K562 (cell line): ENCODE data around the gene DGCR6L. TPM values are rescaled to one million over a fixed set of nuclear protein-coding genes. Genes with fewer than 3 reads are reported as not detected.
"Not testable (repeated sequence)": the region's sequence is repeated elsewhere in the genome, so short reads cannot be mapped to it uniquely, and the experiment has no call there.

ENCODE experiments used
- ATAC-seq: fragments of 200-7000 bp; cut with Tn5 transposase; 3 replicates; pipeline ENCODE4 v1.9.1; 2020; ENCODE audit warnings: moderate library complexity
- BruUV-seq: library from RNA; stranded (reverse); fragments of 400-500 nt; replicated peaks from 2 replicates; lab custom pipeline; 2021; lab: Mats Ljungman, UMichigan
- CTCF ChIA-PET: fragments of 300-600 bp; formaldehyde crosslinking; extraction: SDS; loops from one replicate; lab custom pipeline; 2021; ENCODE audit warnings: low intra/inter-chr PET ratio; lab: Yijun Ruan, JAX
- POLR2A ChIA-PET: fragments of 300-600, 350-650 bp; sonication (Branson Sonifier 250); formaldehyde crosslinking; extraction: SDS; loops from one replicate; lab custom pipeline; 2021; ENCODE audit warnings: antibody characterized with exemption, inconsistent platforms; lab: Yijun Ruan, JAX
- DNase-seq, 4 experiments: peaks; one replicate each; pipeline versions ENCODE4 v3.0.0 to v3.0.0-alpha.2; 2011 to 2018; ENCODE audit warnings: low spot score in 3 of 4, mixed read lengths in 3 of 4; ENCODE audit errors: extremely low read depth in 1 of 4
- FAIRE-seq: peaks from 2 replicates; lab custom pipeline; 2011; peaks lifted over from hg19 to GRCh38; lab: Jason Lieb, UNC
- H2AFZ ChIP-seq: 2 replicates; pipeline ENCODE4 v1.6.0; 2011; ENCODE audit warnings: low read depth, low read length, control low read depth, inconsistent platforms
- H3K27ac ChIP-seq: fragments of 200-600 bp; 3 replicates; pipeline ENCODE4 v1.8.0; 2011; ENCODE audit warnings: low read depth, mild to moderate bottlenecking, control low read depth, inconsistent platforms, low read length, moderate library complexity, mixed read lengths; ENCODE audit errors: extremely low read depth
- H3K27me3 ChIP-seq, 2 experiments: fragments of 300-600 bp in 1 of 2; 2 replicates in 1 of 2; 3 replicates in 1 of 2; pipeline versions ENCODE4 v1.6.0 to v1.8.0; 2011; ENCODE audit warnings: inconsistent platforms in 2 of 2, low read length in 2 of 2, mild to moderate bottlenecking in 1 of 2, mixed read lengths in 1 of 2, moderate library complexity in 1 of 2; ENCODE audit not compliant: control insufficient read depth in 2 of 2, insufficient read depth in 2 of 2
- H3K36me3 ChIP-seq: fragments of 300-600 bp; 3 replicates; pipeline ENCODE4 v1.8.0; 2011; ENCODE audit warnings: mild to moderate bottlenecking, low read length, inconsistent platforms; ENCODE audit not compliant: control insufficient read depth, insufficient read depth
- H3K4me1 ChIP-seq, 2 experiments: fragments of 200-600 bp in 1 of 2; replicated peaks in 1 of 2; 2 replicates in 1 of 2; 3 replicates in 1 of 2; pipeline versions ENCODE4 v1.5.1 to v1.8.0; 2011; ENCODE audit warnings: inconsistent platforms in 2 of 2, low read length in 2 of 2, mild to moderate bottlenecking in 1 of 2, mixed read lengths in 1 of 2, moderate library complexity in 1 of 2; ENCODE audit not compliant: control insufficient read depth in 2 of 2, insufficient read depth in 2 of 2
- H3K4me2 ChIP-seq: 2 replicates; pipeline ENCODE4 v1.6.1; 2011; ENCODE audit warnings: low read length, control low read depth, inconsistent platforms, mixed read lengths; ENCODE audit not compliant: insufficient read depth
- H3K4me3 ChIP-seq: fragments of 200-600 bp; sonication (generic), shearing (Covaris generic); 2 replicates; pipeline ENCODE4 v1.5.1; 2016; ENCODE audit warnings: control low read depth, inconsistent platforms
- H3K79me2 ChIP-seq: fragments of 200-600 bp; 3 replicates; pipeline ENCODE4 v1.8.0; 2011; ENCODE audit warnings: low read length, inconsistent platforms; ENCODE audit not compliant: control insufficient read depth, insufficient read depth
- H3K9ac ChIP-seq, 2 experiments: 2 replicates each; pipeline versions ENCODE4 v1.6.0 to v1.6.1; 2011; ENCODE audit warnings: low read depth in 2 of 2, low read length in 2 of 2, control low read depth in 1 of 2, inconsistent platforms in 1 of 2, mild to moderate bottlenecking in 1 of 2, mixed read lengths in 1 of 2; ENCODE audit not compliant: insufficient read depth in 1 of 2
- H3K9me1 ChIP-seq: one replicate; pipeline ENCODE4 v1.6.0; 2011; ENCODE audit warnings: inconsistent platforms, mild to moderate bottlenecking, low read length, moderate library complexity; ENCODE audit not compliant: control insufficient read depth, insufficient read depth
- H3K9me3 ChIP-seq: replicated peaks from 2 replicates; pipeline ENCODE4 v1.5.1; 2011; ENCODE audit warnings: low read depth, low read length, inconsistent platforms; ENCODE audit not compliant: control insufficient read depth, insufficient read depth
- H4K20me1 ChIP-seq: replicated peaks from 2 replicates; pipeline ENCODE4 v1.6.1; 2011; ENCODE audit warnings: low read length, inconsistent platforms, mixed read lengths; ENCODE audit not compliant: control insufficient read depth, insufficient read depth
- TEAD4 ChIP-seq, 2 experiments: sonication (generic) in 1 of 2; formaldehyde crosslinking in 1 of 2; IDR thresholded peaks; 2 replicates each; pipeline versions ENCODE4 v1.6.1 to v1.8.0; 2012 to 2022; ENCODE audit warnings: borderline replicate concordance in 1 of 2, inconsistent platforms in 1 of 2, low read length in 1 of 2, mild to moderate bottlenecking in 1 of 2, missing genetic modification reagents in 1 of 2
- ZNF143 ChIP-seq: sonication (generic); formaldehyde crosslinking; IDR thresholded peaks from 2 replicates; pipeline ENCODE4 v1.9.0; 2022; ENCODE audit warnings: mild to moderate bottlenecking, missing genetic modification reagents
- WGBS: fragments of 100-300 bp; shearing (Covaris generic); methylation state at CpG from one replicate; pipeline ENCODE4 v1.1.6; 2016; ENCODE audit warnings: low coverage, mixed read lengths; ENCODE audit not compliant: insufficient coverage; ENCODE audit errors: missing lambda C conversion rate; 5-methylcytosine and 5-hydroxymethylcytosine counted together
- in situ Hi-C: fragments of 300-500 bp; cut with MboI; formaldehyde crosslinking; loops from 4 replicates; pipeline ENCODE4 v1.15.0; 2018; ENCODE audit warnings: inconsistent platforms, mixed read lengths
- intact Hi-C: fragments of 100-400 bp; cut with micrococcal nuclease; formaldehyde crosslinking; loops from 2 replicates; pipeline ENCODE4 v1.14.2; 2022
- polyA plus RNA-seq, 8 experiments: library from polyadenylated mRNA; depleted of rRNA in 4 of 8; stranded (reverse) in 5 of 8; unstranded in 3 of 8; fragments of >200 nt; fragmentation: Nextera tagmentation in 2 of 8; fragmentation: Illumina TruSeq in 1 of 8; extraction: Ambion mirVana in 2 of 8; extraction: Trizol in 1 of 8; gene quantifications; 2 replicates each; pipeline versions ENCODE4 v1.2.1 to v1.2.3, GENCODE V29; 2011 to 2014; ENCODE audit warnings: inconsistent platforms in 1 of 8, missing spikeins in 1 of 8
- total RNA-seq, 7 experiments: library from RNA; depleted of rRNA in 6 of 7; stranded (reverse); fragments of >200 nt in 6 of 7; fragmentation: Illumina TruSeq in 2 of 7; extraction: Trizol in 2 of 7; gene quantifications; 2 replicates each; pipeline versions ENCODE4 v1.2.1 to v1.2.3, GENCODE V29; 2011 to 2021; ENCODE audit warnings: low replicate concordance in 1 of 7
- TF ChIP-seq, protein P1 (sequence below): sonication (generic); formaldehyde crosslinking; IDR thresholded peaks from 2 replicates; pipeline ENCODE4 v1.8.0; 2022; ENCODE audit warnings: mild to moderate bottlenecking, low read depth, missing genetic modification reagents
- TF ChIP-seq, protein P2 (sequence below): sonication (generic); formaldehyde crosslinking; IDR thresholded peaks from 2 replicates; pipeline ENCODE4 v1.8.0; 2022; ENCODE audit warnings: mild to moderate bottlenecking, missing genetic modification reagents

Gene DGCR6L
- total and polyA plus RNA-seq, 9 of the 15 experiments (the other 6 are each of a cell fraction or from before 2014, with no cell fraction given): 3.6 to 151 (median 51.0) TPM

DNA sequence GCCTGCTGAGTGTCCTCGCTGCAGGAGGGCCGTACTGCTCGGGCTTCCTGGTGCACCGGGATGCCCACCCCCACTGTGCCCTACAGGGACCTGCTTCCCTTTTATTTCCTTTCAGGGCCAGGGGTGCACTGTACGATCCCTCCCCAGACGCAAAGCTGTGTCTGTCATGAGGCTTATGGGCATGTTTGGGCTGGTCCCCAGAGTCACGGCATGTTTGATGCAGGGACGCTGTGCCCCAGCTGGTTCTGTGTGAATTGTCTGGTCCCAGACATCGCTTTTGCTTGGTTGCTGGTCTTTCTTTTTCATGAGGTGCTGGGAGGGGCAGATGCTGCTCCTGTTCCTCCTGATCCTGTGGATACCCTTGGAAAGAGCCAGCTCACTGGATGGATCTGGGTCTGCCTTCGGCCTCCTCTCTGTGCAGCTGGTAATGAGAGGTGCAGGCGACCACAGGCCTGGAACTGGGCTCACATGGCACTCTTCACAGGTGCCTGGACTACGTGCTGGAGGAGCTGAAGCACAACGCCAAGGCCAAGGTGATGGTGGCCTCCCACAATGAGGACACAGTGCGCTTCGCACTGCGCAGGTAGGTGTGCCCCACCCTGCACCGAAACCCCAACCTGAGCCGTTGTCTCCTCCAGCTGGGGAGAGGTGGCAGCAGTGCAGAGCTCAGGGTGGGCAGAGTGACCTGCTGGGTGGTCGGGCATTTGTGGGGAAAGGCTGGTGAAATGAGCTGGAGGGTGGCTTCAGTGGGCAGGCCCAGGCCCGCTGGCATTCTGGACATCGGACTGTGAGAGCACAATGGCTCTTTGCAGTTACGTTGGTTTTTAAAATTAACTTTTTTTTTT, 10.8 kb downstream of the DGCR6L start:
- H3K4me1 ChIP-seq: peaks cover 0 to 31% of the 10 kb centered on the region in 2 experiments; a peak in 2 of 5 replicates
- H3K79me2 ChIP-seq; CTCF ChIA-PET; DNase-seq; BruUV-seq; H3K4me3 ChIP-seq; H3K27ac ChIP-seq; H3K9me3 ChIP-seq; H3K9me1 ChIP-seq; H3K4me2 ChIP-seq; ATAC-seq; FAIRE-seq; H3K9ac ChIP-seq; intact Hi-C loops; H3K36me3 ChIP-seq; H2AFZ ChIP-seq; TF ChIP-seq TEAD4 (IDR thresholded peaks at IDR 0.05; ENCODE audit: low read length): not testable (repeated sequence)
- peaks cover 15% of the 10 kb centered on the region; the same call in 1 of the 2 replicates for H4K20me1 ChIP-seq
- TF ChIP-seq ZNF143 (0 out of 2 replicates have a peak, but pooled peaks have one; percentile 13), TEAD4 (CRISPR knock-in tag; IDR thresholded peaks at IDR 0.05; ENCODE audit: borderline replicate concordance) (0 out of 2 replicates have a peak, but pooled peaks have one; percentile 80)
- TF ChIP-seq, protein P1, sequence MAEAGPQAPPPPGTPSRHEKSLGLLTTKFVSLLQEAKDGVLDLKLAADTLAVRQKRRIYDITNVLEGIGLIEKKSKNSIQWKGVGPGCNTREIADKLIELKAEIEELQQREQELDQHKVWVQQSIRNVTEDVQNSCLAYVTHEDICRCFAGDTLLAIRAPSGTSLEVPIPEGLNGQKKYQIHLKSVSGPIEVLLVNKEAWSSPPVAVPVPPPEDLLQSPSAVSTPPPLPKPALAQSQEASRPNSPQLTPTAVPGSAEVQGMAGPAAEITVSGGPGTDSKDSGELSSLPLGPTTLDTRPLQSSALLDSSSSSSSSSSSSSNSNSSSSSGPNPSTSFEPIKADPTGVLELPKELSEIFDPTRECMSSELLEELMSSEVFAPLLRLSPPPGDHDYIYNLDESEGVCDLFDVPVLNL: 0 out of 2 replicates have a peak, but pooled peaks have one; percentile 49
- TF ChIP-seq, protein P2, sequence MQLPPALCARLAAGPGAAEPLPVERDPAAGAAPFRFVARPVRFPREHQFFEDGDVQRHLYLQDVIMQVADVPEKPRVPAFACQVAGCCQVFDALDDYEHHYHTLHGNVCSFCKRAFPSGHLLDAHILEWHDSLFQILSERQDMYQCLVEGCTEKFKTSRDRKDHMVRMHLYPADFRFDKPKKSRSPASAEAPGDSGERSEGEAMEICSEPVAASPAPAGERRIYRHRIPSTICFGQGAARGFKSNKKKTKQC (CRISPR knock-in tag): 0 out of 2 replicates have a peak, but pooled peaks have one; percentile 21
- WGBS: 9% methylated on average over 22 of the region's 22 CpGs
- H3K27me3 ChIP-seq: peaks cover 37 to 62% of the 10 kb centered on the region in 2 experiments; a peak in 4 of 5 replicates
- in situ Hi-C loops: loop anchor here (25.0 kb wide), 1 partner anchor 1897 kb away; no protein-coding TSS in a partner anchor
- POLR2A ChIA-PET: interaction anchor here (0.6 to 2.1 kb wide), 5 partner anchors 8 to 482 kb away, joined by 3 to 14 read pairs (median 3); partner anchors contain the start of gene DGCR6L
